ENCODE data around the gene ZNRF3.

Gene ZNRF3

DNA sequence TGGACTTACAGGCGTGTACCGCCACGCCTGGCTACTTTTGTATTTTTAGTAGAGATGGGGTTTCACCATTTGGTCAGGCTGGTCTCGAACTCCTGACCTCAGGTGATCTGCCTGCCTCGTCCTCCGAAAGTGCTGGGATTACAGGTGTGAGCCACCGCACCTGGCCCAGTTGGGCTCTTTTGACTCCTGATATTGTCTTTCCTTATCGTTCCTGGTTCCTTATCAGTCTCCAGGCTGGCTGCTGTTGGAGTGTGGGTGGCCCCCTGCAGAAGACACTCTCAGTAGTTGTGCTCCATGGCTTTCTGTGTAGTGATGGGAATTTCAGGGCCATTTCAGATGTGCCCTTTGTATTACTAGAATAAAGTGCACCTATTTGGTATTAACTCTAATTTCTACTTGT lies 123.0 kb downstream of the ZNRF3 start:
- TF ChIP-seq POU2F2 (IDR thresholded peaks at IDR 0.05; ENCODE audit: low read depth, low read length) (no peak), PAX5 (IDR thresholded peaks at IDR 0.05; ENCODE audit: insufficient read depth, low read length, severe bottlenecking) (no peak), SPI1 (IDR thresholded peaks at IDR 0.05; ENCODE audit: low read depth, low read length) (no peak), POLR2A (IDR thresholded peaks at IDR 0.05; ENCODE audit: low read depth, low read length) (no peak), POLR2AphosphoS5 (IDR thresholded peaks at IDR 0.05; ENCODE audit: low read depth, low read length) (no peak), TAF1 (IDR thresholded peaks at IDR 0.05; ENCODE audit: low read depth, low read length) (no peak)
- FAIRE-seq: no peak

DNA sequence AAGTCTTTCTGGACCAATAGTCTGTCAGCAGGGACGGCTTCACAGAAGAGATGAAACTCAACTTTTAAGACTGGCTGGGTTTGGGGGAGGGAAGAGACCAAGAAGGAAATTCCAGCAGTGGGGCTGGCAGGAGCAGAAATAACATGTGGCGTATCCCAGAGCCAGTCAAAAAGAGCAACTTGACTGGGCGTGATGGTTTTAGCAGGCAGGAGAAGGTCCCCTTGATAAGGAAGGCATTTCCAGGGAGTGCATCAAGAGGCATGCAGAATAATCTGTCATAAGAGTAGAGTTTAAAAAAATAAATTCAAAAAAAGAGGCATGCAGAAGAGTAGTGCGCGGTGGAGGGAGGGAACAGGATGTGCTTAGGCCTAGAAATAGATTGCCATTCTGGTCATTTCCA lies 125.8 kb downstream of the ZNRF3 start:
- DNase-seq (ENCODE audit: insufficient read length, low spot score) (no peak), FAIRE-seq (no peak)
- no peak for TF ChIP-seq POU2F2 (IDR thresholded peaks at IDR 0.05; ENCODE audit: low read depth, low read length)
- no peak for TF ChIP-seq TAF1 (IDR thresholded peaks at IDR 0.05; ENCODE audit: low read depth, low read length)
- no peak for TF ChIP-seq SPI1 (IDR thresholded peaks at IDR 0.05; ENCODE audit: low read depth, low read length)
- TF ChIP-seq POLR2A (IDR thresholded peaks at IDR 0.05; ENCODE audit: low read depth, low read length): no peak
- TF ChIP-seq PAX5 (IDR thresholded peaks at IDR 0.05; ENCODE audit: insufficient read depth, low read length, severe bottlenecking): no peak
- TF ChIP-seq POLR2AphosphoS5 (IDR thresholded peaks at IDR 0.05; ENCODE audit: low read depth, low read length): no peak

More for the DNA sequence above, 123.0 kb downstream of the ZNRF3 start:
- DNase-seq (ENCODE audit: insufficient read length, low spot score): no peak

DNA sequence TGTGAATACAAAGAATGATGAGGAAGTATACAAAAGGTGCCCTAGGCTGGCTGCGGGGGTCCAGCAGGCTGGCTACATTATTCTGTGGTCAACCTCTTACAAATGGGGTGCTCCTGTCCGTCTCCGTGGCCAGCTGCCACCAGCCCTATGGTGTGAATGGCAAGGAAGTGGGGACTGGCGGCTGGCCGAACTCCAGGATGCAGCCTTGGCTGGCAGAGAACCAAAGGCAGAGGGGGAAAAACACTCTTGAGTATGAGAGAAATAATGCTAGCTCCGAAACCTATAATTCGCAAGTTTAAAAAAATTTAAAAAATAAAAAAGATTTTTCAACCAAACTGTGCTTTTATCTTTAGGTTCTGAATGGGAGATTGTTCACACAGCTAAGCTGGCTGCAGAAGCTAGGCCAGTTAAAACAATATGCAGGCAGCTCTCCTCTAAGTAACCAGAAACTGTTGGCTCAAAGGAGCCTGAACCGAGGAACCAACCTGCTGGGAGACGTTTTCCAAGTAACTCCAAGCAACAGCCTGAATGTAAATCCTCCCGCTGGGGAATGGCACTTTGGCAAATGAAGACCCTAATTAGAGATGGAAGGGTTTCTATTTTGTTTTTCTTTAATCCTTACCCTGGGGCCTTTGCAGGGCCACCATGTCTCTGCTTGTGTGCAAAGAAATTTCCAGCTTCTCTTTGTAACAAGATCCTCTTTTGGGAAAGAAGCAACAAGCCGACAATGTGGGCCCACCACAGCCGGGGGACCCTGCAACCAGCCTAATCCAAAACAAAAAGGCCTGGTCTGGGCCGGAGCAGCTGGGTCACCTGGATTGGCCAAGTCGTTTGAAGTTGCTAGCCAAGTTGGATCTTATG lies 128.1 kb downstream of the ZNRF3 start:
- no peak for FAIRE-seq
- no peak for DNase-seq (ENCODE audit: insufficient read length, low spot score)

DNA sequence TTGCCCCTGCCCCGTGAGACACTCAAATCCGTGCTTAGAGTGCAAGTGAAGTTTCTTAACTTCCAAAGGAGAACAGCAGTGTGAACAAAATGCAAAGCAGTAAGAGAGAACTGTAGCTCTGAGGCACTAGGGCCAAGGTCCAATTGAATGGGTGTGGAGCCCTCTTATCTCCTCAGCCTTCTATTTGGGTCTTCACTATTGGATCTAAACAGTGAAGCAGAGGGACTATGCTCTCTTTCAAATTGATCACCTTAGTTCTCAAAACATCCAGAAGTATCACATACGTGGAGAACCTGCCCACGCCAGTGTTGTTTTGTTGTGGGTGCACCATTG lies 128.7 kb downstream of the ZNRF3 start:
- FAIRE-seq (no peak), DNase-seq (ENCODE audit: insufficient read length, low spot score) (no peak)
- no peak for TF ChIP-seq SPI1 (IDR thresholded peaks at IDR 0.05; ENCODE audit: low read depth, low read length)
- TF ChIP-seq POLR2AphosphoS5 (IDR thresholded peaks at IDR 0.05; ENCODE audit: low read depth, low read length): no peak
- TF ChIP-seq TAF1 (IDR thresholded peaks at IDR 0.05; ENCODE audit: low read depth, low read length): no peak
- no peak for TF ChIP-seq POLR2A (IDR thresholded peaks at IDR 0.05; ENCODE audit: low read depth, low read length)
- TF ChIP-seq POU2F2 (IDR thresholded peaks at IDR 0.05; ENCODE audit: low read depth, low read length): no peak
- no peak for TF ChIP-seq PAX5 (IDR thresholded peaks at IDR 0.05; ENCODE audit: insufficient read depth, low read length, severe bottlenecking)

More for the DNA sequence above, 128.1 kb downstream of the ZNRF3 start:
- no peak for TF ChIP-seq SPI1 (IDR thresholded peaks at IDR 0.05; ENCODE audit: low read depth, low read length)
- no peak for TF ChIP-seq PAX5 (IDR thresholded peaks at IDR 0.05; ENCODE audit: insufficient read depth, low read length, severe bottlenecking)
- no peak for TF ChIP-seq POLR2A (IDR thresholded peaks at IDR 0.05; ENCODE audit: low read depth, low read length)
- no peak for TF ChIP-seq TAF1 (IDR thresholded peaks at IDR 0.05; ENCODE audit: low read depth, low read length)
- TF ChIP-seq POLR2AphosphoS5 (IDR thresholded peaks at IDR 0.05; ENCODE audit: low read depth, low read length): no peak
- no peak for TF ChIP-seq POU2F2 (IDR thresholded peaks at IDR 0.05; ENCODE audit: low read depth, low read length)

DNA sequence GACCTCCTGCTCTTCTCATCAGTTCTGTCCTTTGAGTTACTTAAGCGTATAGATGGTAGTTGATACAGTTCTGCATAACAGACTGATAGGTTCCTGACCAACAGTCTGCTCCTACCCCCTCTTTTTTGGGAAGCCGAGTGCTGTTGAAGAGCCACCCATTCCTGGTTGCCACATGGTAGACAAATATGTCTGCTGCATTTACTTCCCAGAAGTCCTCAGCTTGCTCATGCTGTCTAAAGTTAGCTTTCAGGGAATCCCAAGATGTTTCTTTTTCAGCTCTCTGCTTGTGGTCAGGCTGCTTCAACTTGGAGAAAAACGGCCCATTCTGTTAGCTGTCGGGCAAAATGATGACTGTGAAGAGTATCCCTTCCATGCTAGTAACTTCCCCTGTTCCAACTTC lies 129.6 kb downstream of the ZNRF3 start:
- FAIRE-seq (no peak), DNase-seq (ENCODE audit: insufficient read length, low spot score) (no peak)
- TF ChIP-seq PAX5 (IDR thresholded peaks at IDR 0.05; ENCODE audit: insufficient read depth, low read length, severe bottlenecking) (no peak), TAF1 (IDR thresholded peaks at IDR 0.05; ENCODE audit: low read depth, low read length) (no peak), POU2F2 (IDR thresholded peaks at IDR 0.05; ENCODE audit: low read depth, low read length) (no peak), POLR2A (IDR thresholded peaks at IDR 0.05; ENCODE audit: low read depth, low read length) (no peak), SPI1 (IDR thresholded peaks at IDR 0.05; ENCODE audit: low read depth, low read length) (no peak), POLR2AphosphoS5 (IDR thresholded peaks at IDR 0.05; ENCODE audit: low read depth, low read length) (no peak)

DNA sequence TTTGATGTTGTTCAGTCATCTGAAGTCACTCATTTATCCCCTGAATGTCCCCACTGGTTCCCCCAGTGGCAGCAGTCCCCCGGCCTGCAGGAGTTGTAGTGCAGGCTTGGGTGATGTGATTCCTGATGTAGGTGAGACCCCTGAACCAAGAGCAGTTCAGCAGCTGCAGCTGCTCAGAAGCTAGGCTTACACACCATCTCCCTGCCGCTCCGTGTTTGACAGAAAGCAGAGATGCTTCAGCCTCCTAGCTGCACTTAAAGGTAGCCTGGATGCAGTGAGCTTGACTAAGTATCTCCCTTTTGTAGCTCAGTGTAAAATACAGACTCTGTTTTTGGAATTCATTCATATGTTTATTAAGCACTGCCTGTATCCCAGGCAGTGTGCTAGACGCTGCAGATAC lies 130.9 kb downstream of the ZNRF3 start:
- FAIRE-seq: no peak

DNA sequence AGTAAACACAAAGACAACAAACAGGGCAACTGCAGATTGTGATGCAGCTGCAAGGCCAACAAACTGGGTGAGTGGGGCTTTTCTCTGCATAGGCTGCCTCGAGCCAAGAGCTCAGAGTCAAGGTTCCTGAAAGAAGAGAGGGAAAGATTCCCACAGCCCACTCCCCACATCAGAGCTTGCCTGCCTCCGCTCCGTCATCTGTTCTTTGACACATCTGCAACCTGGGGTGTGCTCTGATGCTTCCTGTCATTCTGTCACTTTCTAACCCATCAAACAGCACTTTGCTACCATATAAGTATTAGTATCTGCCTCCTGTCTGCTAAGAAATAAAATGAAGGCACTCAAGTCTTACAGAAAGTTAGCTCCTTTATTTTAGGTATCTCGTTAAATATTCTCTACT lies 131.4 kb downstream of the ZNRF3 start:
- DNase-seq (ENCODE audit: insufficient read length, low spot score) (no peak), FAIRE-seq (no peak)
- TF ChIP-seq TAF1 (IDR thresholded peaks at IDR 0.05; ENCODE audit: low read depth, low read length): no peak

More for the DNA sequence above, 130.9 kb downstream of the ZNRF3 start:
- no peak for TF ChIP-seq SPI1 (IDR thresholded peaks at IDR 0.05; ENCODE audit: low read depth, low read length)
- no peak for TF ChIP-seq POLR2A (IDR thresholded peaks at IDR 0.05; ENCODE audit: low read depth, low read length)
- no peak for TF ChIP-seq POLR2AphosphoS5 (IDR thresholded peaks at IDR 0.05; ENCODE audit: low read depth, low read length)
- no peak for TF ChIP-seq TAF1 (IDR thresholded peaks at IDR 0.05; ENCODE audit: low read depth, low read length)
- TF ChIP-seq POU2F2 (IDR thresholded peaks at IDR 0.05; ENCODE audit: low read depth, low read length): no peak
- TF ChIP-seq PAX5 (IDR thresholded peaks at IDR 0.05; ENCODE audit: insufficient read depth, low read length, severe bottlenecking): no peak
- no peak for DNase-seq (ENCODE audit: insufficient read length, low spot score)

DNA sequence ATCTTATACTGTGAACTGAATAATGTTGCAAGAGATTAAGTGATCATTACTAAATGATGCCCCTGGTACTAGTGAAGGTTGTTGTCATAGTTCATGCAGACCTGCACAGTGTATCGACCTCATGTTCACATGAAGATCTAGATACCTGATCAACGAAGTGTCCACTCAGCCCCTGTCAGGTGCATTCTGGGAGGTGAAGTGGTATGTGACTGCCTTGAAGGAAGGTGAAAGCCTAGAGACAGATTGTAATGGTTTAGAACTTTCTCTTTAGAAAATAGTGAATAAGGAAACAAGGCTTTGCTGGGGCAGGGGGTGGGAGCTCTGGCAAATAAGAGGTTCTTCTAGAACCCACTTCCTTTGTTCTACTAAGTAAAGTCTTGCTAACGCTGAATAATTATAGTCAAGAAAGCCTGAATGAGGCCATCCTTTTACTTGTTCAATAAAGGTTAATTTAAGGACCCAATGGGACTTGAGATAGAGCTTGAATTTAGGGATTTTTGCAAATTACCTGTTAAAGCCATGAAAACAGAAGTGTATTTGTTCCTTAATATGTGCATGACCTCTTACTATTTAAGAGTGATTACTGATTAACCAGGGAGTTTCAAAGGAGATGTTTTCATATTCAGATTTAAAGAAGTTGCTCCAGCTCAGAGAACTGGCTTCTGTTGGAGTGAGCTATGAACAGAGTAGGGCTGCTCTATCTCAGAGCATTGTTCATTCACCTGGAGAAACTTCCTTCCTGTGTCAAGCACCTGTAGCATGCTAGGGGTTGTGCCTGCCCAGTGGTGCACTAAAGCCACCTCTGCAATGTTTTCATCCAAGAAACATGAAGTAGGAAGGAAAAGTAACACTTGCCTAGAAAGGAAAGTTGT lies 132.9 kb downstream of the ZNRF3 start:
- FAIRE-seq (no peak), DNase-seq (ENCODE audit: insufficient read length, low spot score) (no peak)
- no peak for TF ChIP-seq PAX5 (IDR thresholded peaks at IDR 0.05; ENCODE audit: insufficient read depth, low read length, severe bottlenecking)
- no peak for TF ChIP-seq POLR2A (IDR thresholded peaks at IDR 0.05; ENCODE audit: low read depth, low read length)
- TF ChIP-seq TAF1 (IDR thresholded peaks at IDR 0.05; ENCODE audit: low read depth, low read length): no peak
- TF ChIP-seq POLR2AphosphoS5 (IDR thresholded peaks at IDR 0.05; ENCODE audit: low read depth, low read length): no peak
- TF ChIP-seq POU2F2 (IDR thresholded peaks at IDR 0.05; ENCODE audit: low read depth, low read length): no peak
- no peak for TF ChIP-seq SPI1 (IDR thresholded peaks at IDR 0.05; ENCODE audit: low read depth, low read length)
